HepG2 (cell line): Measurements from ENCODE around the gene BAIAP2L1. TPM values are rescaled to one million over a fixed set of nuclear protein-coding genes. Genes with fewer than 3 reads are reported as not detected.

Experiments
- ARHGAP35 ChIP-seq: sonication (generic); formaldehyde crosslinking; IDR thresholded peaks from 2 replicates; pipeline ENCODE4 v1.9.0; 2022; ENCODE audit warnings: mild to moderate bottlenecking, inconsistent platforms, moderate library complexity, missing genetic modification reagents, borderline replicate concordance
- FOXP1 ChIP-seq, 2 experiments: fragments of 450-650 bp in 1 of 2; IDR thresholded peaks; 2 replicates each; pipeline ENCODE4 v1.6.1; 2017 to 2018; ENCODE audit warnings: antibody characterized with exemption in 1 of 2
- HMGA1 ChIP-seq: sonication (generic); formaldehyde crosslinking; conservative IDR thresholded peaks from 2 replicates; pipeline ENCODE4 v1.4.0; 2020; ENCODE audit warnings: missing genetic modification reagents
- HNF4G ChIP-seq, 2 experiments: sonication (generic) in 1 of 2; formaldehyde crosslinking in 1 of 2; IDR thresholded peaks; 2 replicates each; pipeline versions ENCODE4 v1.4.0 to v1.6.1; 2011 to 2020; ENCODE audit warnings: borderline replicate concordance in 2 of 2, low read depth in 2 of 2, mild to moderate bottlenecking in 2 of 2, low read length in 1 of 2, missing genetic modification reagents in 1 of 2, moderate library complexity in 1 of 2
- KAT2B ChIP-seq: fragments of 150-350 bp; IDR thresholded peaks from 2 replicates; pipeline ENCODE4 v1.6.1; 2014; ENCODE audit warnings: low read depth, low read length, borderline replicate concordance
- KDM5B ChIP-seq: sonication (generic); formaldehyde crosslinking; IDR thresholded peaks from 2 replicates; pipeline ENCODE4 v1.4.0; 2020; ENCODE audit warnings: missing genetic modification reagents, mild to moderate bottlenecking, borderline replicate concordance
- MBNL3 ChIP-seq: fragments of 250-450 bp; sonication (Bioruptor Pico); conservative IDR thresholded peaks from 2 replicates; pipeline ENCODE4 v1.8.0; 2022; ENCODE audit warnings: mild to moderate bottlenecking, inconsistent platforms
- NR2F1 ChIP-seq, 2 experiments: fragments of 450-650 bp in 1 of 2; formaldehyde crosslinking in 1 of 2; IDR thresholded peaks; 2 replicates each; pipeline versions ENCODE4 v1.5.0 to v1.6.1; 2016 to 2020; ENCODE audit warnings: mild to moderate bottlenecking in 1 of 2, missing compliant biosample characterization in 1 of 2, missing genetic modification reagents in 1 of 2, moderate library complexity in 1 of 2
- PHF5A ChIP-seq: IDR thresholded peaks from one replicate; pipeline ENCODE4 v1.6.1; 2018; ENCODE audit warnings: low read depth, missing genetic modification reagents; ENCODE audit not compliant: unreplicated experiment
- STAG1 ChIP-seq: sonication (generic); formaldehyde crosslinking; IDR thresholded peaks from 2 replicates; pipeline ENCODE4 v1.4.0; 2020; ENCODE audit warnings: missing genetic modification reagents
- TFAP4 ChIP-seq: sonication (generic); IDR thresholded peaks from 2 replicates; pipeline ENCODE4 v1.6.1; 2016; ENCODE audit warnings: low read depth, borderline replicate concordance
- TMF1 ChIP-seq: sonication (generic); formaldehyde crosslinking; IDR thresholded peaks from 2 replicates; pipeline ENCODE4 v1.8.1; 2022; ENCODE audit warnings: low read depth, missing genetic modification reagents
- TOE1 ChIP-seq: sonication (generic); formaldehyde crosslinking; IDR thresholded peaks from 2 replicates; pipeline ENCODE4 v1.4.0; 2020; ENCODE audit warnings: mild to moderate bottlenecking, missing genetic modification reagents
- ZEB1 ChIP-seq: IDR thresholded peaks from 2 replicates; pipeline ENCODE4 v1.6.1; 2012; ENCODE audit warnings: mild to moderate bottlenecking, low read depth, inconsistent platforms; ENCODE audit not compliant: insufficient replicate concordance
- ZFY ChIP-seq: sonication (generic); formaldehyde crosslinking; IDR thresholded peaks from 2 replicates; pipeline ENCODE4 v1.4.0; 2020; ENCODE audit warnings: missing genetic modification reagents
- ZNF160 ChIP-seq: sonication (generic); formaldehyde crosslinking; IDR thresholded peaks from 2 replicates; pipeline ENCODE4 v1.8.0; 2022; ENCODE audit warnings: mild to moderate bottlenecking, inconsistent platforms, missing genetic modification reagents
- ZNF274 ChIP-seq: sonication (generic); formaldehyde crosslinking; IDR thresholded peaks from 2 replicates; pipeline ENCODE4 v1.5.1; 2020; ENCODE audit warnings: mild to moderate bottlenecking, missing genetic modification reagents
- ZNF331 ChIP-seq: sonication (generic); formaldehyde crosslinking; IDR thresholded peaks from 2 replicates; pipeline ENCODE4 v1.4.0; 2020; ENCODE audit warnings: missing genetic modification reagents
- ZNF558 ChIP-seq: sonication (generic); formaldehyde crosslinking; IDR thresholded peaks from 2 replicates; pipeline ENCODE4 v1.9.0; 2022; ENCODE audit warnings: mild to moderate bottlenecking, missing genetic modification reagents, borderline replicate concordance
- ZNF878 ChIP-seq: sonication (generic); formaldehyde crosslinking; IDR thresholded peaks from 2 replicates; pipeline ENCODE4 v1.8.1; 2023; ENCODE audit warnings: mild to moderate bottlenecking, missing genetic modification reagents, moderate library complexity
- ZSCAN22 ChIP-seq: sonication (generic); formaldehyde crosslinking; IDR thresholded peaks from 2 replicates; pipeline ENCODE4 v1.4.0; 2020; ENCODE audit warnings: mild to moderate bottlenecking, missing genetic modification reagents
- polyA plus RNA-seq, 8 experiments: library from polyadenylated mRNA; depleted of rRNA in 3 of 8; stranded (reverse) in 7 of 8; unstranded in 1 of 8; fragments of >200 nt; fragmentation: Illumina TruSeq in 4 of 8; extraction: Trizol in 4 of 8; gene quantifications; 2 replicates each; pipeline versions ENCODE4 v1.2.1 to v1.2.3, GENCODE V29; 2011 to 2016; ENCODE audit warnings: low read depth in 4 of 8, missing spikeins in 1 of 8, mixed read lengths in 1 of 8; ENCODE audit not compliant: insufficient read depth in 1 of 8
- total RNA-seq, 5 experiments: library from RNA; depleted of rRNA; stranded (reverse); fragments of >200 nt; fragmentation: Illumina TruSeq; extraction: Trizol; gene quantifications; 2 replicates each; pipeline ENCODE4 v1.2.3, GENCODE V29; 2016; ENCODE audit warnings: low read depth in 1 of 5
- TF ChIP-seq, protein P1 (sequence below): sonication (generic); formaldehyde crosslinking; IDR thresholded peaks from 2 replicates; pipeline ENCODE4 v1.4.0; 2020; ENCODE audit warnings: mild to moderate bottlenecking, missing genetic modification reagents
- TF ChIP-seq, protein P2 (sequence below): sonication (generic); formaldehyde crosslinking; IDR thresholded peaks from 2 replicates; pipeline ENCODE4 v1.5.0; 2020; ENCODE audit warnings: mild to moderate bottlenecking, missing genetic modification reagents
- TF ChIP-seq, protein P3 (sequence below): sonication (generic); formaldehyde crosslinking; IDR thresholded peaks from 2 replicates; pipeline ENCODE4 v1.9.0; 2022; ENCODE audit warnings: missing genetic modification reagents, mild to moderate bottlenecking, borderline replicate concordance

Gene BAIAP2L1
- total and polyA plus RNA-seq, 2 of the 13 experiments (the other 11 are each of a cell fraction or from before 2014, with no cell fraction given) = 13.0 to 21.5 TPM

DNA sequence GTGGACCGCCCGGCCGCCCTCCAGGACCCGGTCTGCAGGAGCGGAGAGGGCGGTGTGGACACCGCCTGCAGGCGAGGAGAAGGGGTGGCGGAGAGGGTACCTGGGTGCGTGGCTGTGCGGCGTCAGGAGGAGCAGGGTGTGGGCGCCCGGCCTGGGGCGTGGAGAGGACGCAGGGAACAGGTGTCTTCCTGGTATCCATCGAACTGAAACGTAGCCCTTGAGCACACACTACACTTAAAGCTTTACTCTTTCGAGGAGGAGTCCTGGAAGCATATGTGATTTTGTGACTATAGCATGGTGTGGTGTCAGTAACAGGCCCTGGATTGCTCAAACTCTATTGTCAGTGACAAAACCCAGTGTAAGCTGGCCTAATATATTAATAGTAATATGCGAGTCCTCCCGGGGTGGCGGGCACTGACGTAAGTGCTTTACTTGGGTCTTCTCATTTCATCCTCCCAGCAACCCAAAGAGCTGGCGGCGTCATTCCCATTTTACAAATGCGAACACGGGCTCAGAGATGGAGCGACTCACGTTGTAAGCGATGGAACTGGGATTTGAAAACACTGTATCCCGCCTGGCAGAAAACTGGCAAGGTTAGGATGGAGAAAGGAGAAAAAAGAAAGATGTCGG, 148.3 kb downstream of the BAIAP2L1 start (continued):
- no peak for TF ChIP-seq TFAP4
- 0 out of 2 replicates have a peak, but pooled peaks have one; percentile 72 for TF ChIP-seq ZNF558 (CRISPR knock-in tag)
- TF ChIP-seq, protein P1, sequence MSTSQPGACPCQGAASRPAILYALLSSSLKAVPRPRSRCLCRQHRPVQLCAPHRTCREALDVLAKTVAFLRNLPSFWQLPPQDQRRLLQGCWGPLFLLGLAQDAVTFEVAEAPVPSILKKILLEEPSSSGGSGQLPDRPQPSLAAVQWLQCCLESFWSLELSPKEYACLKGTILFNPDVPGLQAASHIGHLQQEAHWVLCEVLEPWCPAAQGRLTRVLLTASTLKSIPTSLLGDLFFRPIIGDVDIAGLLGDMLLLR = 0 out of 2 replicates have a peak, but pooled peaks have one; percentile 18
- no peak for TF ChIP-seq KAT2B
- TF ChIP-seq HMGA1 = no peak
- TF ChIP-seq, protein P2, sequence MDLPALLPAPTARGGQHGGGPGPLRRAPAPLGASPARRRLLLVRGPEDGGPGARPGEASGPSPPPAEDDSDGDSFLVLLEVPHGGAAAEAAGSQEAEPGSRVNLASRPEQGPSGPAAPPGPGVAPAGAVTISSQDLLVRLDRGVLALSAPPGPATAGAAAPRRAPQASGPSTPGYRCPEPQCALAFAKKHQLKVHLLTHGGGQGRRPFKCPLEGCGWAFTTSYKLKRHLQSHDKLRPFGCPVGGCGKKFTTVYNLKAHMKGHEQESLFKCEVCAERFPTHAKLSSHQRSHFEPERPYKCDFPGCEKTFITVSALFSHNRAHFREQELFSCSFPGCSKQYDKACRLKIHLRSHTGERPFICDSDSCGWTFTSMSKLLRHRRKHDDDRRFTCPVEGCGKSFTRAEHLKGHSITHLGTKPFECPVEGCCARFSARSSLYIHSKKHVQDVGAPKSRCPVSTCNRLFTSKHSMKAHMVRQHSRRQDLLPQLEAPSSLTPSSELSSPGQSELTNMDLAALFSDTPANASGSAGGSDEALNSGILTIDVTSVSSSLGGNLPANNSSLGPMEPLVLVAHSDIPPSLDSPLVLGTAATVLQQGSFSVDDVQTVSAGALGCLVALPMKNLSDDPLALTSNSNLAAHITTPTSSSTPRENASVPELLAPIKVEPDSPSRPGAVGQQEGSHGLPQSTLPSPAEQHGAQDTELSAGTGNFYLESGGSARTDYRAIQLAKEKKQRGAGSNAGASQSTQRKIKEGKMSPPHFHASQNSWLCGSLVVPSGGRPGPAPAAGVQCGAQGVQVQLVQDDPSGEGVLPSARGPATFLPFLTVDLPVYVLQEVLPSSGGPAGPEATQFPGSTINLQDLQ = 0 out of 2 replicates have a peak, but pooled peaks have one; percentile 43
- peak in 1 of 2 experiments; percentile 2; a peak in 1 of 4 replicates for TF ChIP-seq NR2F1 (CRISPR knock-in tag; IDR thresholded peaks at IDR 0.05)
- TF ChIP-seq HNF4G (IDR thresholded peaks at IDR 0.05; ENCODE audit: borderline replicate concordance, low read depth, low read length) = no peak
- TF ChIP-seq HNF4G (CRISPR knock-in tag; IDR thresholded peaks at IDR 0.05; ENCODE audit: borderline replicate concordance, low read depth) = peak; percentile 6; the same call in 1 of the 2 replicates
- no peak for TF ChIP-seq FOXP1 (IDR thresholded peaks at IDR 0.05)
- no peak for TF ChIP-seq FOXP1 (CRISPR knock-in tag; IDR thresholded peaks at IDR 0.05)
- TF ChIP-seq ARHGAP35 (CRISPR knock-in tag) = no peak
- TF ChIP-seq MBNL3 (CRISPR knock-in tag) = no peak
- TF ChIP-seq ZNF331 = no peak
- TF ChIP-seq STAG1 = no peak
- TF ChIP-seq TMF1 (CRISPR knock-in tag) = peak; percentile 69
- TF ChIP-seq ZNF878 (CRISPR knock-in tag) = no peak; the same call in 1 of the 2 replicates
- TF ChIP-seq PHF5A (CRISPR knock-in tag) = peak; percentile 29
- TF ChIP-seq, protein P3, sequence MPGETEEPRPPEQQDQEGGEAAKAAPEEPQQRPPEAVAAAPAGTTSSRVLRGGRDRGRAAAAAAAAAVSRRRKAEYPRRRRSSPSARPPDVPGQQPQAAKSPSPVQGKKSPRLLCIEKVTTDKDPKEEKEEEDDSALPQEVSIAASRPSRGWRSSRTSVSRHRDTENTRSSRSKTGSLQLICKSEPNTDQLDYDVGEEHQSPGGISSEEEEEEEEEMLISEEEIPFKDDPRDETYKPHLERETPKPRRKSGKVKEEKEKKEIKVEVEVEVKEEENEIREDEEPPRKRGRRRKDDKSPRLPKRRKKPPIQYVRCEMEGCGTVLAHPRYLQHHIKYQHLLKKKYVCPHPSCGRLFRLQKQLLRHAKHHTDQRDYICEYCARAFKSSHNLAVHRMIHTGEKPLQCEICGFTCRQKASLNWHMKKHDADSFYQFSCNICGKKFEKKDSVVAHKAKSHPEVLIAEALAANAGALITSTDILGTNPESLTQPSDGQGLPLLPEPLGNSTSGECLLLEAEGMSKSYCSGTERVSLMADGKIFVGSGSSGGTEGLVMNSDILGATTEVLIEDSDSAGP = peak; percentile 68; the same call in 1 of the 2 replicates
- TF ChIP-seq TOE1 = no peak
- TF ChIP-seq KDM5B = peak; percentile 80; the same call in 1 of the 2 replicates
- peak; percentile 1 for TF ChIP-seq ZEB1
- TF ChIP-seq ZFY (CRISPR knock-in tag) = peak; percentile 12
- 0 out of 2 replicates have a peak, but pooled peaks have one; percentile 3 for TF ChIP-seq ZNF160
- TF ChIP-seq ZNF274 (CRISPR knock-in tag) = peak; percentile 56; the same call in 1 of the 2 replicates
- TF ChIP-seq ZSCAN22 (CRISPR knock-in tag) = no peak
